IMR-90 (cell line): ENCODE results near the gene C1orf56.

Experiments
- POLR2A ChIP-seq: IDR thresholded peaks from 2 replicates; pipeline ENCODE4 v1.6.1; 2012; ENCODE audit warnings: mild to moderate bottlenecking, low read depth, low read length
- RFX5 ChIP-seq: IDR thresholded peaks from 2 replicates; pipeline ENCODE4 v1.8.0; 2012; ENCODE audit warnings: low read depth, mild to moderate bottlenecking, low read length, moderate library complexity
- TF ChIP-seq, protein P1 (sequence below): conservative IDR thresholded peaks from 2 replicates; pipeline ENCODE4 v1.5.1; 2012; ENCODE audit warnings: mild to moderate bottlenecking, low read depth, low read length, improper control_type of control experiment

- TF ChIP-seq RFX5 (no peak), POLR2A (no peak)
- TF ChIP-seq, protein P1, sequence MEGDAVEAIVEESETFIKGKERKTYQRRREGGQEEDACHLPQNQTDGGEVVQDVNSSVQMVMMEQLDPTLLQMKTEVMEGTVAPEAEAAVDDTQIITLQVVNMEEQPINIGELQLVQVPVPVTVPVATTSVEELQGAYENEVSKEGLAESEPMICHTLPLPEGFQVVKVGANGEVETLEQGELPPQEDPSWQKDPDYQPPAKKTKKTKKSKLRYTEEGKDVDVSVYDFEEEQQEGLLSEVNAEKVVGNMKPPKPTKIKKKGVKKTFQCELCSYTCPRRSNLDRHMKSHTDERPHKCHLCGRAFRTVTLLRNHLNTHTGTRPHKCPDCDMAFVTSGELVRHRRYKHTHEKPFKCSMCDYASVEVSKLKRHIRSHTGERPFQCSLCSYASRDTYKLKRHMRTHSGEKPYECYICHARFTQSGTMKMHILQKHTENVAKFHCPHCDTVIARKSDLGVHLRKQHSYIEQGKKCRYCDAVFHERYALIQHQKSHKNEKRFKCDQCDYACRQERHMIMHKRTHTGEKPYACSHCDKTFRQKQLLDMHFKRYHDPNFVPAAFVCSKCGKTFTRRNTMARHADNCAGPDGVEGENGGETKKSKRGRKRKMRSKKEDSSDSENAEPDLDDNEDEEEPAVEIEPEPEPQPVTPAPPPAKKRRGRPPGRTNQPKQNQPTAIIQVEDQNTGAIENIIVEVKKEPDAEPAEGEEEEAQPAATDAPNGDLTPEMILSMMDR = no peak
Measured at GRCh38 chr1:151011154-151011850, 36.2 kb upstream of the C1orf56 start.
